GM21619 (cell line): ENCODE measurements around the gene SPECC1L.

ENCODE experiments used
- ATAC-seq: cut with Tn5 transposase; IDR thresholded peaks from one replicate; pipeline ENCODE4 v1.9.1; 2021; ENCODE audit not compliant: unreplicated experiment

Gene SPECC1L

DNA sequence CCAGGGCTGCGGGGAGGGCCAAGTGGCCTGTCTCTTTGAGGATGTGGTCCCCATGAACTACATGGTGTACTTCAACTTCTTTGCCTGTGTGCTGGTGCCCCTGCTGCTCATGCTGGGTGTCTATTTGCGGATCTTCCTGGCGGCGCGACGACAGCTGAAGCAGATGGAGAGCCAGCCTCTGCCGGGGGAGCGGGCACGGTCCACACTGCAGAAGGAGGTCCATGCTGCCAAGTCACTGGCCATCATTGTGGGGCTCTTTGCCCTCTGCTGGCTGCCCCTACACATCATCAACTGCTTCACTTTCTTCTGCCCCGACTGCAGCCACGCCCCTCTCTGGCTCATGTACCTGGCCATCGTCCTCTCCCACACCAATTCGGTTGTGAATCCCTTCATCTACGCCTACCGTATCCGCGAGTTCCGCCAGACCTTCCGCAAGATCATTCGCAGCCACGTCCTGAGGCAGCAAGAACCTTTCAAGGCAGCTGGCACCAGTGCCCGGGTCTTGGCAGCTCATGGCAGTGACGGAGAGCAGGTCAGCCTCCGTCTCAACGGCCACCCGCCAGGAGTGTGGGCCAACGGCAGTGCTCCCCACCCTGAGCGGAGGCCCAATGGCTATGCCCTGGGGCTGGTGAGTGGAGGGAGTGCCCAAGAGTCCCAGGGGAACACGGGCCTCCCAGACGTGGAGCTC lies 170.2 kb downstream of the SPECC1L start:
- ATAC-seq = no peak

DNA sequence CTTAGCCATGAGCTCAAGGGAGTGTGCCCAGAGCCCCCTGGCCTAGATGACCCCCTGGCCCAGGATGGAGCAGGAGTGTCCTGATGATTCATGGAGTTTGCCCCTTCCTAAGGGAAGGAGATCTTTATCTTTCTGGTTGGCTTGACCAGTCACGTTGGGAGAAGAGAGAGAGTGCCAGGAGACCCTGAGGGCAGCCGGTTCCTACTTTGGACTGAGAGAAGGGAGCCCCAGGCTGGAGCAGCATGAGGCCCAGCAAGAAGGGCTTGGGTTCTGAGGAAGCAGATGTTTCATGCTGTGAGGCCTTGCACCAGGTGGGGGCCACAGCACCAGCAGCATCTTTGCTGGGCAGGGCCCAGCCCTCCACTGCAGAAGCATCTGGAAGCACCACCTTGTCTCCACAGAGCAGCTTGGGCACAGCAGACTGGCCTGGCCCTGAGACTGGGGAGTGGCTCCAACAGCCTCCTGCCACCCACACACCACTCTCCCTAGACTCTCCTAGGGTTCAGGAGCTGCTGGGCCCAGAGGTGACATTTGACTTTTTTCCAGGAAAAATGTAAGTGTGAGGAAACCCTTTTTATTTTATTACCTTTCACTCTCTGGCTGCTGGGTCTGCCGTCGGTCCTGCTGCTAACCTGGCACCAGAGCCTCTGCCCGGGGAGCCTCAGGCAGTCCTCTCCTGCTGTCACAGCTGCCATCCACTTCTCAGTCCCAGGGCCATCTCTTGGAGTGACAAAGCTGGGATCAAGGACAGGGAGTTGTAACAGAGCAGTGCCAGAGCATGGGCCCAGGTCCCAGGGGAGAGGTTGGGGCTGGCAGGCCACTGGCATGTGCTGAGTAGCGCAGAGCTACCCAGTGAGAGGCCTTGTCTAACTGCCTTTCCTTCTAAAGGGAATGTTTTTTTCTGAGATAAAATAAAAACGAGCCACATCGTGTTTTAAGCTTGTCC lies 171.0 kb downstream of the SPECC1L start:
- ATAC-seq = no peak

DNA sequence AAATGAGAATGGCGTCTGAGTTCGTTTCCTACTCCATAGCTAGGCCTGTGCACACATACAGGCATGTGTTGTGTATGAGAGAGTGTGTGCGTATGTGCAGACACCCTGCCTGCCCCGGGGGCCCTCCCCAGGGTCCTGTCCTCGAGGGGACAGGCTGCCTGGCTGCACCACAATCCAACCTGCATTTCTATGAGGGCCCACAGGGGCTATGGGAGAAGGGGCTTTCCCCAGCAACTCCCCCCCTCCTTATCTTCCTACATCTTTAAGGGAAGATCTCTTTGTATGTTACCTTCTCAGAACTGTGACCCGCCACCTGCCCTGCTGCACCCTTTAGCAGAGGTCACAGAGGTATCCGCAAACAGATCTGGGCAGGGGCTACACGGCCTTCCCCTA lies 171.7 kb downstream of the SPECC1L start:
- no peak for ATAC-seq

DNA sequence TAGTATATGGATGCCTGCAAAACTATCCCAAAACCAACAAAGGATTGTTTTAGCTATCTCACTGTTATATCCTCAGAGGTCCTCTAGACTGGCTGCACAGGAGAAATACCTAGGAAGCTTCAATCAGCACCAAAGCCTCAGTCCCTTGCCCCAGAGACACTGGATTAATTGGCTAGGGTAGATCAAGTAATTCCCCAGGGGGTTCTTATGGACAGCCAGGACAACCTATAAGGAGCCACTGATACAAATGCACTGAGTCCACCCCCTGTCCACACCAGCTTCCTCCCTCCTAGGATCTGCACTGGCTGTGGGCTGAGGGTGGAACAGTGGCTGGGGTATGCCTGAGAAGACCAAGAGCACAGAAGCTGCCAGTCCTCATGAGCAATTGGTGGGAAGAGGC lies 173.0 kb downstream of the SPECC1L start:
- no peak for ATAC-seq

DNA sequence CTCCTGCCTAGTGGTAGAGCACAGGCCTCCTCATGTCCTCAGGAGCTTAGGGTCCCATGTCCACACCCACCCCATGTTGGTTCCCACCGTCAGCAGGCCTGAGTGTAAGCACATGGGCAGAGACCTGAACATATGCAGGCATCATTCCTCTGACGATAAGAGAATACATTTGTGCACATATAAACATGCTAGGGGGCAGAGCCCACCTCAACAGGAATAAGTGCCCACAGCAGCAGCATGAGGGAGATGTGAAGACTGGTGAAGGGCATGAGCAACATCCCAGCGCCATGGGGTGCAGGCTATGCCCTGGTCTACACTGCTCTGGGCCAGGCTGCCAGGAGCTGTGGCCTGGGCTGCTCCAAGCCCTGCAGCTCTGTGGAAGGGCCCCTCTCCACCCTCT lies 173.6 kb downstream of the SPECC1L start:
- ATAC-seq = no peak

DNA sequence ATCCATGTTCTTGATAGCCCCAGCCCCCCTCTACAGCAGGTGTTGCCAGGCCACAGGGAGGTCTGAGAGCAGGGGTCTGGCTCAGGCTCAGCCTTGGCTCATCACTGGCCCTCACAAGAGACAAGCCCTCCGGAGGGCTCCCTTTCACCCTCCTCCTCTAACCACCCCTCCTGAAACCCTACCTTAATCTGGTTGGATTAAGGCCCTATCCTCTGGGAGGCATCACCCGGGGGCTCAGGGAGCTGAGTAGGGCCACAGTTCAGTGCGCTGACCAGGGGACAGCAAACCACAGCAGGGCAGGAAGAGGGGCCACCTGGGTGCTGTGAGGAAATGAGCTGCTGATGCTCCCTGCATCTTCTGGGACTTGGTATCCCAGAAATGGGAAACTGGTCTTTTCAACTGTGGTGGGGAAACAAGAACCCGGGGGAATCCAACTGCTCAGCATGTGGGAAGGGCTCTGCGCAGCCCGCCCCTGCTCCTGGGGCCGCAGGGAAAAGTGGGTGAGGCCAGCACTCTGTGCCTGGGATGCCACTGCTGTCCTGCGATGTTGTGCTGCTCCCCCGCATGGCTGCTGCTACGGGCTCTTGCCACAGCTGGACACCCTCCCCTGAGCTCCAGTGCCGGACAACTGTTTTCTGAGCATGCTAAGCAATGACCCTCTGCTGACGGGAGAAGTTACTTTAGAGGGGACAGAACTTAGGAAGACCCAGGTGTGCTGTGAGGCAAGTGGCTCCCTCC lies 174.3 kb downstream of the SPECC1L start:
- ATAC-seq = no peak

DNA sequence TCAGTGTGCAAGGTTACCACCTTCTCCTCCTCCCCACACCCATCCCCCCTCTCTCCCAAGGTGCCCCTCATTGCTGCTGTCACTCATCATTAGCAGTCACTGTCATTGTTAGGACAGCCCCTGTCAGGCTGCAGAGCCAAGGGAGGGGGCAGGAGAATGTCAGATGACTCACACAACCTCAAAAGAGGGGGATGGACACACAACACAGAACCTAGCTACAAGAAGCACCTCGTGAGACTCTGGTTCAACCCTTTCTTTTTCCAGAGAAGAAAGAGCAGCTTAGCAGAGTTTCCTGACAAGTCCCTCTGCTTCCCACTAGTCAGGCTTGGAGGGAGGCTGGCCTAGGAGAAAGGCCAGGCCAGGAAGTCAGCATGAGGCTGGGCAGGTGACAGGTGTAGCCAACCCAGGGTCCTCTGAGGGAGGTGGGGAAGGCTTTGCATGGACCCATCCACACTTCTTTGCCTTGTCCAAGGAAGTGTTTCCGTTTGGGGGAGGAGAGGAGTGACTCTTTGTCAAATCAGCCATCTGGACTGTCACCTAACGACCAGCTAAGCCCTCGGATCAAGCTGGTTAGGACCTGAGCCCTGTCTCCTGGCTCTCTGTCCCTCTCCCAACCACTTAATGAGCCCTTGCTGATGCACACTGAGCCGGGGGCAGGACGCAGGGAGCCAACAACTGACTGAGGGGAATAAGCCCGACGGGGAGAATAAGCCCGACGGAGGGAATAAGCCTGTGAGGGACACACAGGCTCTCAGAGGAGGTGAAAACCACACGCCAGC lies 175.0 kb downstream of the SPECC1L start:
- no peak for ATAC-seq

DNA sequence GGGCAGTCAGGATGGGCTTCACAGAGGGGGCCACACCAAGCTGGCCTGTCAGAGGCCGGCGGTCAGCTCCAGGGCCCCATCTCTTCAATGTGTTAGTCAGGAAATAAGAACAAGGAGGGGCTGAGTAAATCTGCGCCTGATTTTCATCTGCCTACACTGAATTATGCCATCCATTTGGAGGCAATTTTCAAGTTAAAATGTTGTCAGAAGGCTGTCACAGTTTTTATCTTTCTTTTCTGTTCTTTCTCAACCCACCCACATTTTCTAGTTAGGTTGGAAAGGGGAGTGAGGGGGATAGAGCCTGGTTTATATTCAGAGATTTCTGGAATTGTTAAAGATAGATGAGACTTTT lies 175.6 kb downstream of the SPECC1L start:
- no peak for ATAC-seq

DNA sequence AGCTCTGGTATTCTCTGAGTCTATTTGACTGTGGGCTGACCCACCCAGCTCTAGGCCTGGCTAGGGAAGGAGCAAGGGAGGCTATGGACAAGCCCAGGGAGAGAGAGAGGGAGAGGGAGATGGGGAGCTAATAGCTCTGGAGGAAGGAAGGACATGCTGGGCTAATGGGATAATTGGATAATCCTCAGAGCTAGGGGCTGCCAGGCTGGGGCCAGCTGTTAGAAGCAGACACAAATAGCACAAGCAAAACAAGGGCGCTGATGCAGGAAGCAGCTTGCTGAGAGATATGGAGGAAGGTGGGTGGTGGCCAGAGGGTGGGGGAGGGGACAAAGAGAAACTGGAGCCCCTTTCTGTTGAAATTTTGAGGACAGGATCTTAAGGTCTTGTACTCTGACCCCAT lies 180.0 kb downstream of the SPECC1L start:
- no peak for ATAC-seq

DNA sequence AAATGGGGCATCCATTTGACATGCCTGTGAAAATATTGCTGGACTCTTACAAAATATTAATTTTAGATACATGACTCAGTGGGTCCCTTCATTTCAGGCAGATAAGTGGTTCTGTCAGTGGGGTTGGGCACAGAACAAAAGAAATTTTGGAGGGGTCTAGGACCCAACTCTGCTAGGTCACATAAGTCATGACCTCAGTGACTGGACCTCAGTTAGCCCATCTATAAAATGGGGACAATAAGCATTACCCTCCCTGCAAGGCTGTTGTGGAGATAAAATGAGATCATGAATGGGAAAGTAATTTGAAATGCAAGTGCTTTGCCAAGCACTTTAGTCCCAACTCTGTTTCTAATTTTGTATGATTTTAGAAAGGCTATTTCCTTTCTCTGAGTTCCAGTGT lies 180.5 kb downstream of the SPECC1L start:
- ATAC-seq = no peak

DNA sequence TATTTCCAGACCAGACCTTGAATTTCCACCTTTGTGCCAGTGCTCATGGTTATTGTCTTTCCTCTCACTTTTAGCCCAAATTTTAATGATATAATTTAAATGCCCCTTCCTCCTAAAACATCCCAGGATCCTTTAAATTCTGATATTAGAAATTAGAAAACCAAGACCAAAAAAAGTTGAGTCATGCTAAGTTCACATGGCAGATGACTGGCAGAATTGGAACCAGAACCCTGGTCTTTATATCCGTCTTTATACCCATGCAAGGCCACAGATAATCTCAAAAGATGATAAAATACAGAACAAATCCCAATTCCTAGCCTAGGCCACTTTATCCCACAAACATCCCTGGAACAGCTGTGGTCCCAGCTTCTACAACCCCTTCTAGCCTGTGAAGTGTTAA lies 183.2 kb downstream of the SPECC1L start:
- ATAC-seq = no peak

DNA sequence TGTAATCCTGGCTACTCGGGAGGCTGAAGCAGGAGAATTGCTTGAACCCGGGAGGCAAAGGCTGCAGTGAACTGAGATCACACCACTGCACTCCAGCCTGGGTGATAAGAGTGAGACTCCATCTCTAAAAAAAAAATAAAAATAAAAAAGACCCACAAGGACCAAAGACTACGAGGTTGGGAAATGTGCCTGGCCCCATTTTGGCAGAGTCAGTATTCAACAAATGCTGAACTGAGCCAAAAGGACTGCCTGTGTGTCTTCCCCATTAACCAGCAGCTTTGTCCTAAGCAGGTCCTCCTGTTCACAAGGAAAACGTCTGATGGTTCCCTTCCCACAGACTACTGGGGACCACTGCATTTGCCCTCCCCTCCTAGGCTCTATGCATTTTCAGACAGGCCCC lies 184.4 kb downstream of the SPECC1L start:
- no peak for ATAC-seq

DNA sequence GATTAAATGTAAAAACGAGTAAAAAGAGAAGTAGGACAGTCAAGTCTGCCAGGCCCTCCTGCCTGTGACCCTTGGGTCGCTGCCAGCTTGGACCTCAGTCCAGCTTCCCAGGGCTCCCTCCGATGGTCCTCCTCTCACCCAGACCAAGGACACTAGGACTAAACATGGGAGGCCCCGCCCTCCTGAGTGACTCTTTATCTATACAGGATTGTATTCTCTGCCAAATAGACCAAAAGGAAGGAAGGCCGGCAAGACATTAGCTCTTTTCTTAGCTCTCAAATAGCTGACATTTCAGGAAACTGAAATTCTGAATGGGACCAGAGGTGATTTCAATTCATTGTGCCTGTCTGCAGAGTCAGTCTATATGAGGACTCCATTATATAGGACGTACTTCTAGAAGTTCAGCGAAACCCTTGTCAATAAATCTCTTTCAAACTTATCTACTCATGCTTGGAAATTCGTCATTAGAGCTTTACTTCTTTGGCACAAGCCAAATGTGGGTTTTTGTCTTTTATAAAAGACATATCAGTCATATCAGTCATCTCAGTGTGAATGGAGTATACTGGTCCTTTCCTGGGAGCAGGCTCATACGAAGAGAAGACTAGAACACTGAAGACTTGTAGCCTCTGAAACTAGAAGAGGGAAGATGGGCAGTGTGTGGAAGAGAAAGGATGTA lies 185.3 kb downstream of the SPECC1L start:
- ATAC-seq = no peak

DNA sequence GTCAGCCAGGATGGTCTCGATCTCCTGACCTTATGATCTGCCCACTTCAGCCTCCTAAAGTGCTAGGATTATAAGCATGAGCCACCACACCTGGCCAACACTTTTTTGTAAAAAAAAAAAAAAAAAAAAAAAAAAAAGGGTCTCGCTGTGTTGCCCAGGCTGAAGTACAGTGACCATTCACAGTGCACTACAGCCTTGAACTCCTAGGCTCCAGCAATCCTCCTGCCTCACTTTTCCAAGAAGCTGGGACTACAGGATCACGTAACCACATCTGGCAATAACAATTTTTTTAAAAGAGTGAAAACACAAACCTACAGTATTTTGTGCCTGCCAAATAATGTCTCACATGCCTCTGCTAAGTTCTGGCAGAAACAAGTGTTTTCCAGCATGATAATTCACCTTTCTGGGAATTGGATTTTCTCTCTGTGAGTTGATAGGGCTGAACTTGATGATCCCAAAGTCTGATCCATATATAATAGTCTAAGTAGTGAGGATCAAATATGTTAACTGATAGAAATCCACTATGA lies 187.3 kb downstream of the SPECC1L start:
- no peak for ATAC-seq

DNA sequence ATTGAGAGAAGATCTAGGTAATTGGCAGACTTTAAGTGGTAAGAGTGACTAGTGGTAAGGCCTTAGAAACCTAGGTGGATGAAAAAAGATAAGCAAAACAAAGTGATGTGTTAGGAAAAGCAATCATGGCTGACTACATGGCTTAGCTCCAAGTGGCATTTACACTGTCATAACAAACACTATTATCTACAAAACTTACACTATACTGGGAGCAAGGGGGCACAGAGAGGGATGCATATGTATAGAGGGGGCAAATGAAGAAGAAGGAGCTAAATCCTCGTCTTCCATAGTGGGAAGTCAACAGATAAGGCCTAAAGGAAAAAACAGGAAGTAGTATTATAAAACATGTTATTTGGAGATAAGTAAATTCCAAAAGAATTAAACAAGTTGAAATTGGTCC lies 189.3 kb downstream of the SPECC1L start:
- ATAC-seq = no peak

DNA sequence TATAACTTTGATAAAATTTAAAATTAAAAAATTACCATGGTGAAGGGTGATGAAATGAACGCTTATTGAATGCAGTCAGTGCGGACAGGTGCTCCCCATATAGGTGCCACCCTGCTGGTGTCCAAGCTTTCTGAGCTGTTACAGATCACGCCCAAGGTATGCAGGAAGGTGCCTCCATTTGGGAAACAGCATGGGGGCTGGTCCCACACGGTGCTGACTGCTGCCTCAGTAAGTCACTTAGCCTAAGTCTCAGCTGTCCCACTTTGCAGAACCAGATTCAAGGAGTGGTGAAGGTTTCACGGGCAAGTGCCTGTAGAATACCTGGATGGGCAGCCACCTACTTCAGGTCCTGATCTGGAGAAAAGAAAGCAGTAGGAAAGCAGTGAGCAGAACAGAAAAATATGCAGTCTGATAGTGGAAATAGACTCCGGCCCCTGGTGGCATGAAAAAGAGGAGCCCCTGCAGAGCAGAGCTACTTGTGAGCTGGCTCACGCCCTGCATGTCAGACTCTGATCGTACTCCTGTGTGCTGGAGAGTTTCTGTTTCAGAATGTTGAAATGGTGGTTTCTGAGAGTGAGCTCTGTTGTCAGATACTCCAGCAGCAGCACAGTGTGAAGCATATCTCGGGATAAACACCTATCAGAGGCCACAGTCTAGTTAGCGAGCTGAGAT lies 189.9 kb downstream of the SPECC1L start:
- ATAC-seq = no peak

DNA sequence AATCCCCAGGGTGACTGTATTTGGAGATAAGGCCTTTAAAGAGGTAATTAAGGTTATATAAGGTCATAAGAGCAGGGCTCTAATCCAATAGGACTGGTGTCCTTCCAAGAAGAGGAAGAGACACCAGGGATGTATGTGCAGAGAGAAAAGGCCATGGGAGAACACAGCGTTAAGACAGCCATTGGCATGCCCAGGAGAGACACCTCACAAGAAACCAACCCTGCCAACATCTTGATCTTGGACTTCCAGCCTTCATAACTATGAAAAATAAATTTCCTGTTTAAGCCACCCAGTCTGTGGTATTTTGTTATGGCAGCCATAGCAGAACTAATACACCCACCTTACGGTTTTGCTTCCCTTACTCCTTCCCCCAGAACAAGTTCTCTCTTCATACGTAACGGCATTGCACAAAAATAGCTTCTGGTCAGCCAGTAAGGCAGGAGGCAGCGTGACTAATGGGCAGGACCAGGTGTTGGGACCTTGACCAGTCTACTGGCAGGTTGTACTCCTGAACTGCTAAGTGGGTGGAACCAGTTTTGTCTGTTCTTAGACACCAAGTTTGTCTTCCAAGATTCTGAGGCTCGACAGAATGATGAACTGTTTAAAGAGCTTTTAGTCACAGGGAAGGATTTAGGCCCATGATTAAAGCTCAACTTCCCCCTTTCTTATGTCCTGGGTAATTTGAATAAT lies 192.6 kb downstream of the SPECC1L start:
- ATAC-seq = no peak

DNA sequence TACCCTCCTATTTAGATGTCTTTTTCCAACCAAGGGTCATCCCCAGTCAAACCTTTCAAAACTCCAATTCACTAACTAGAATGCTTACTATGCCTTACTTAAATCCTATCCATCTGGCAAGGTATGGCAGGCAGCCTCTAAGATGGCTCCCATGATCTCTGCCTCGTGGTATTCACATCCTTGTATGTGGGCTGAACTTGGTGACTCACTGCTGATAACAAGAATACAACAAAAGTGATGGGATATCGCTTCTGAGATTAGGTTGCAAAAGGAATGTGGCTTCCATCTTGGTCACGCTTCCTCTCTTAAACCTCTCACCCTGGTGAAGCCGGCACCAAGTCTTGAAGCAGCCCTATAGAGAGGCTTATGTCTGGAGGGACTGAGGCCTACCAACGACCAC lies 194.9 kb downstream of the SPECC1L start:
- ATAC-seq = no peak

DNA sequence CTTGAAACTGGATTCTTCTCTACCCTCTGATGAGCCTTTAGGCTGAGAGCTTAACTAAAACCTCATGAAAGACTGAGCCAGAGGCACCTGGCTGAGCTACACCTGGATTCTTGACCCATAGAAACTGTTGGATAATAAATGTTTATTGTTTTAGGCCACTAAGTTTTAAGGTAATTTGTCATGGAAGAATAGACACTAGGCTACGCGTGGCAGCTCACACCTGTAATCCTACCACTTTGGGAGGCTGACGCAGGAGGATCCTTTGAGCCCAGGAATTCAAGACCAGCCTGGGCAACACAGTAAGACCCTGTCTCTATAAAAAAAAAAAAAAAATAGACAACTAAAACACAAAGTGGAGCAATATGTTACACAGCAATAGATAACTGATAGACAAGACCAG lies 195.3 kb downstream of the SPECC1L start:
- no peak for ATAC-seq
